ENCODE results near the gene AMY2B. TPM values are rescaled to one million over a fixed set of nuclear protein-coding genes. Genes with fewer than 3 reads are reported as not detected.

Gene AMY2B
- total and polyA plus RNA-seq, 2 of the 4 experiments (the other 2 are of a cell fraction): 0.72 to 1.7 TPM

- Histone ChIP-seq H2BK120ac (ENCODE audit: low read depth, low read length) (no peak overlapping the region), H3K4me2 (ENCODE audit: low read depth, low read length) (no peak overlapping the region), H3K14ac (replicated peaks; ENCODE audit: low read depth, low read length) (no peak overlapping the region), H3K9me3 (ENCODE audit: control insufficient read depth, insufficient read depth, low read length) (no peaks in the 10 kb centered on the region), H3K4me3 (ENCODE audit: insufficient read depth, low read depth, low read length) (no peak overlapping the region), H2AK5ac (ENCODE audit: low read depth, low read length) (no peak overlapping the region), H2BK5ac (ENCODE audit: low read depth, low read length, poor library complexity, severe bottlenecking) (no peak overlapping the region), H3K9me1 (ENCODE audit: insufficient read depth, low read length) (no peaks in the 10 kb centered on the region), H3K18ac (ENCODE audit: low read depth, low read length) (no peak overlapping the region), H4K91ac (ENCODE audit: insufficient read depth, low read depth, low read length) (no peak overlapping the region), H2BK20ac (ENCODE audit: low read depth, low read length) (no peak overlapping the region), H2BK15ac (ENCODE audit: low read depth, low read length) (no peak overlapping the region), H3K9ac (ENCODE audit: low read depth, low read length) (no peak overlapping the region), H3K36me3 (ENCODE audit: control insufficient read depth, insufficient read depth, low read length) (no peaks in the 10 kb centered on the region), H4K20me1 (ENCODE audit: insufficient read depth, low read length) (no peaks in the 10 kb centered on the region), H3K56ac (ENCODE audit: extremely low read depth, insufficient read depth, low read length) (no peak overlapping the region), H4K5ac (ENCODE audit: low read depth, low read length) (no peak overlapping the region), H3K23ac (ENCODE audit: low read depth, low read length) (no peak overlapping the region), H3K4ac (ENCODE audit: low read depth, low read length) (no peak overlapping the region), H3K79me1 (ENCODE audit: low read depth in 1 of 2, low read length in 2 of 2) (no peaks in the 10 kb centered on the region), H3K4me1 (ENCODE audit: control insufficient read depth, insufficient read depth, low read length) (no peaks in the 10 kb centered on the region), H3K27me3 (ENCODE audit: control insufficient read depth, insufficient read depth, low read length) (no peaks in the 10 kb centered on the region), H2AFZ (replicated peaks; ENCODE audit: low read length, poor library complexity) (no peak overlapping the region), H3K27ac (ENCODE audit: insufficient read depth, low read length) (no peak overlapping the region), H2AK9ac (replicated peaks; ENCODE audit: low read depth, low read length, poor library complexity) (no peak overlapping the region), H4K8ac (ENCODE audit: low read depth in 2 of 2, low read length in 2 of 2) (no peak overlapping the region)
- intact Hi-C loops (cut with micrococcal nuclease): no loop called here
- no peak for TF ChIP-seq FOS (IDR thresholded peaks at IDR 0.05; ENCODE audit: low read depth, low read length)
- dilution Hi-C loops (cut with HindIII; ENCODE audit: low sequenced_read_pairs, unreplicated experiment): no loop called here
- no TSS peak for BruUV-seq (replicated peaks)
- in situ Hi-C loops (cut with MboI; ENCODE audit: low sequenced_read_pairs): no loop called here
- WGBS, 2 experiments (ENCODE audit: extremely low coverage in 2 of 2, insufficient read length in 1 of 2): 57 to 100% methylated on average over 1 to 2 of the region's 2 CpGs
- DNase-seq (no peak), ATAC-seq (ENCODE audit: low read depth) (no peak)
- ChIA-PET POLR2A (ENCODE audit: unreplicated experiment) (no interaction called here), CTCF (no interaction called here)
These were observed 9.6 kb upstream of the AMY2B start for GRCh38 chr1:103561643-103562395.

All from IMR-90 (cell line).